Activated CD4-positive, alpha-beta T cell treated with anti-CD3 and anti-CD28 coated beads for 24 hours (primary cell): ENCODE data around the gene SPRING1.

Experiments used
- DNase-seq, 2 donors: peaks; one replicate each; pipeline ENCODE4 v3.0.0-alpha.2; 2020; ENCODE audit warnings: low read depth in 2 of 2

SPRING1 gene

DNA sequence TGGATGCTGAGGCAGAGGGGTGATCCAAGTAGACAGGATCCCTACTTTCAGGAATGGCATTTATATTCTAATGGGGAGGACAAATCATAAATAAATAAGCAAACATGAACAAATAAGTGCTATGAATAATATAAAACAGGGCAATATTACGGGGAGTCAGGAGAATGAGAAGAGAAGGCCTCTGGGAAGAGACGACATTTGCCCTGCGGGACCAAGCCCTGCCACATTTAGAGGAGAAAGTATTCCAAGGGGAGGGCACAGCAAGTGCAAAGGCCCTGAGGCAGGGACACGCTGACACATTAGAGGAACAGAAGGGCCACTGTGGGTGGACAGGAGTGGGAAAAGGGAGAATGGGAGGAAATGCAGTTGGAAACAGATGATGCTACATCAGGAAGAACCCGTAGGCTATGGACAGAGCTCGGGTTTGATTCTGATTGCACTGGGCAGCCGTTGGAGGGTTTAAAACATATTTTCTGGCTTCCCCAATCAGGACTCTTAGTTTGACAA lies 1.6 kb upstream of the SPRING1 start:
- DNase-seq = no peak

DNA sequence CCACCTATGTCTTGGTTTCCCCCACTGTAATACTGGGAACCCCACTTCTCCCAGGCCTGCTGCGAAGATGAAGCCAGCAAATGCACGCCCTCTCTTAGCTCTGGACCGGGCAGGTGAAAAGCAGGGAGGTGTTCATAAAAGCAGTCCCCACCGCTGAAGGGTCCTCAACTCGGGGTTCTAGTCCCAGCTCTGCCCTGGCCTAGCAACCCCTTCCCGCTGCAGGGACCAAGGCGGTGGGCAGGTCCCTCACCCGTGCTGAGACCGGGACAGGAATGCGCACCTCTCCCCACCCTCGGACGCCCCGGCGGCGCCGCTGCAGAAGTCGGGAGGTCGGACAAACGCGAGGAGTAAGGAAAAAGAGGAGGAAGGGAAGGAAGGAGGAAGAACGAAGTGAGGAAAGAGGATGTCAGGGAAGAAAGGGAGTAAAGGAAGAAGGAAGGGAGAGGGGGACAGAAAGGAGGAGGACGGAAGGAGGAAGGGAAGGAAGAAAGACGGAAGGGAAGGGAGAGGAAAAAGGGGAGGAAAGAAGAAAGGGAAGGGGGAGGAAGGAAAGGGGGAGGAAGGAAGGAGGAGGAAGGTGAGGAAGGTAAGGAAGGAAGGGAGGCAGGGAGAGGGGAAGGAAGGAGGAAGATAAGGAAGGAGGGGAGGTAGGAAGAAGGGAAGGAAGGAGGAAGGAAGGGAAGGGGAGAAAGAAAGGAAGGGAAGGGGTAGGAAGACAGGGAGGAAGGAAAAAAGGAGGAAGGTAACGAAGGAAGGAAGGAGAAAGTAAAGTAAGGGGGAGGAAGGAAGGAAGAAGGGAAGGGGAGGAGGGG lies 701 bp downstream of the SPRING1 start:
- DNase-seq = no peak

DNA sequence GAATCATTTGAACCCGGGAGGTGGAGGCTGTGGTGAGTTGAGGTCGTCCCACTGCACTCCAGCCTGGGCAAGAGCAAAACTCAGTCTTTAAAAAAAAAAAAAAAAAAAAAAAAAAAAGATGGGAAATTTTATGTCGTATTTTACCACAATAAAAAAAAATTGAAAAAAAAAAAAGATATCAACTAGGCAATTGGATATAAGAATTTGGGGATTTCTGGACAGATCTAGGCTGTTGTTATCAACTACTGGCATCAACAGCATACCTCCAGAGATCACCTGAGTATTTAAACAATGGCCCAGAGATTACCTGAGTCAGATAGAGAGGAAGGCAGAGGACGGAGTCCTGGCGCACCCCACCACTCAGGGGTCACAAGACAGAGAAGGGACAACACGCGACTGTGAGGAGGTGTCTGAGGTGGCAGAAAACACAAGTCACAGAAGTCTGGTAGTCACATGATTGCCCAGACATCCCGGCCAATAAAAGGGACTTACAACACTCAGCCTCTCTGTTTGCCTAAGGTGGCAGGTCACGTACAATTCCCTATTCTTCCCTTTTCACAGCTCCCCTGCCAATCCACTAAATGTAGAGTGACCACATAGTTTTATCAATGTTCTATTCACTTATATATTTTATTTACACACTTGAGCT lies 1.8 kb downstream of the SPRING1 start:
- no peak for DNase-seq

DNA sequence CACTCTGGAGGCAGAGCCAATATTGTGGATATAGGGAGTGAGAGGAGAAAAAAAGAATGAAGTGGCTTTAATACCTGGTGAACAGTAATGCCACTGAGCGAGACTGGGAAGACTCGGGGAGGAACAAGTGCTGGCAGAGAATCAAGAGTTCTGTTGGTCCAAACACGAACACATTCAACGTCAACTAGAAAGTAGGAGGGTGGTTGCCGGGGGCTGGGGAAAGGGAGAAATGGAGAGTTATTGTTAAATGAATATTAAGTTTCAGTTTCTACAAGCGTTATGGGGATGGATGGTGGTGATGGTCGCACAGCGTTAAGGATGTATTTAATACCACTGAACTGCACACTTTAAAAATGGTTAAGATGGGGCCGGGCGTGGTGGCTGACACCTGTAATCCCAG lies 2.8 kb downstream of the SPRING1 start:
- no peak for DNase-seq

DNA sequence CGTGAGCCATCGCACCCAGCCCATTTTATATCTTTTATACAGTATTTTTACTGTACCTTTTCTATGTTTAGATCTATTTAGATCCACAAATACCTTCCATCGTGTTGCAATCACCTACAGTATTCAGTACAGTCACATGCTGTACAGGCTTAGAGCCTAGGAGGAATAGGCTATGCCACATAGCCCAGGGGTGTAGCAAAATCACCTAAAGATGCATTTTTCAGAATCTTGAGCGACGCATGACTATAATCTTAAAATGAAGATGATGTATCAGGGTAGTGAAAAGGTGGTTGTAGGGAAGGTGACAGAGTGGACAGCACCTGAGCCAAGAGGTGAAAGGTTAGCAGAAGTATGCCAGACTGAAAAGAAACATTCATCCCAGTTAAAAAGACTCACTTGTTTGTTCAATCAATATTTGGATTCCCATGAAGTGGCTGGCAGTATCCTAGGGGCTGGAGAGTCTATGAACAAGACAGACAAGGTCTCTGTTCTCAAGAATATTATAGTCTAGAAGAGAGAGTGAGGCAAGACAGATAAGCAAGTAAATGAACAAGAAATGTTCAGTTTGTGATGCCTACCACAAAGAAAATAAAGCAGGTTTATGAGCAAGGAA lies 3.6 kb downstream of the SPRING1 start:
- DNase-seq = no peak

DNA sequence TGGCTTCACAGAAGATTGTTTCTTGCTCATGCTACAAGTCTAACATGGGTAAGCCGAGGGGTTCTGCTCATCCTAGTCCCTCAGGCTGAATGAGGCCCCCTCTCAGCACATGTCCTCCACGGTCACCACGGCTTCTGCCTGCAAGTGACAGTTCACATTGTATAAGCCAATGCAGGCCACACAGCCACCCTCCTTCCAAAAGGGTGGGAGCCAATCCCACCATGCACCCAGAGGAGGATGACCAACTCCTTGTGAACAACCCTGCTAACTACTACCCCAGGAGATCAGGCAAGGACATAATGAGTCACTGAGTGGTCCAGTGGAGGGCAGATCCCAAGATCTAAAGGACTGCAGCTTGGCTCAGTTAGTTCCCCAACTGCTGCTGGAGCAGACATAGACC lies 6.1 kb downstream of the SPRING1 start:
- no peak for DNase-seq

DNA sequence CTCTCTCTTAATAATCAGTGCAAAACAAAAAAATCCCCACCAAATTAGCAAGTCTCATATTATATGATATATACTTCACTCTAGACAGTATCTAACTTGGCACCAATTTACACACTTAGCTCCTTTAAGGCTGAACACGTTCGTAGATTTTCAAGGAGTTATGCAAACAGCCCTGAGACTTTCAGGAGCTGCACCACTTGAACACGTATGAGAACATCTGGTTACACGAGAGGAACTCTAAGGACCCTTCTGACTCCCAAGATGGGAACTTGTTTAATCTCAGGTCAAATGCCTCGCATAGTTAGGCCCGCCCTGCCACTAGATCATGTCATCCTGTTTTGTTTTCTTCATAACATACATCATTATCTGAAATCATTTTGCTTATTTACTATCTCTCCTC lies 10.0 kb downstream of the SPRING1 start:
- no peak for DNase-seq

DNA sequence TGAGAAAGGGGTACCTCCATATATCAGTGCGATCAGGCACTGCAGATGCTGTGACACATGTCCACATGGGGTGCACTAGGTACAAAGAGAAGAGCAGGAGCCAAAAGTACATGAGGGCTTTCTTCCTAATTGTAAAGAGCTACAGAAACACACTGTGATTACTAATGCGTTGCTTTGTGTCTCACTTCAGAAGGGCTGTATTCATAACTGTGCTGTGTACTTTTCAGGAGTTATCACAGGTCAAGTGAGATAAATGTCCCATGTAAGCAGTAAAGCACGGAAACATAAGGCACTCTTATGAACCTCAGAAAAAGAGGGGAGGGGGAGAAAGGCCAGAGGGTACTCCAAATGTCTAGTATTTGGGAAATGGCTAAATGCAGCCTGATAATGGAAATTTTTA lies 10.6 kb downstream of the SPRING1 start:
- DNase-seq = no peak

DNA sequence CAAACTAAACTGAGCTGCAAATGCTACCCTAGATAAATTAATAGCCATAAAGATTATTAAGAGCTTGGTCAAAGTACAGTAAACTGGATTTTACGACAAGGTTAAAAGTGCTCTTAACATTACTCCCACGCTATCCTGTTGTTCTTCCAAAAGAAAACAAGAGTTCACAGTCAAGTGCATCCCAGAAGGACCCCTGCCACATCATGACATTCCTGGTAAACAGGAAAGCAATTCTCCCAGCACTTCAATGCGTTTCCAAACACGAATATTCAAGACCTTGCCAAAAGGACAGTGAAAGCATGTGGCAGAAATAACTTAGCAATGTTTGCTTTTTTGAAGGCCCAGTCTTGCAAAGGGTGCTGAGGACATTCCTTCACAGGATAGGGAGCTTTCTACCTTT lies 11.2 kb downstream of the SPRING1 start:
- DNase-seq = no peak

DNA sequence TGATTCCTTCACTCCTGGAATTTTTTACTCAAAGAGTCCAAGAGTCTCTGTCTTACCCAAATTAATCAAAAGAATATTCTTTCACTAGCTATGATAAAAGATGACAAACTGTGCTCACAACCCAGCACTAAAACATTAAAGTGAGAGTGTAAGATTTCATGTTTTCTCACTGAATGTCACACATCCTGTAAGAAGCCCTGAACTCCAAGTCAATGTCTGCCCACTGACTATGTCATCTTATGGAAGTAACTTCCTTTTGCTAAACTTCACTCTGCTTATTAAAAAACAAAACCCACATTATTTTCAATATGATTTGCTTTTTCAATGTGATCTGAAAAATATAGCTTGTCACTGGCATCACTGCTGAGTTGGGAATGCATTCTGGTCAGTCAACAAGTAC lies 15.6 kb downstream of the SPRING1 start:
- DNase-seq = no peak

DNA sequence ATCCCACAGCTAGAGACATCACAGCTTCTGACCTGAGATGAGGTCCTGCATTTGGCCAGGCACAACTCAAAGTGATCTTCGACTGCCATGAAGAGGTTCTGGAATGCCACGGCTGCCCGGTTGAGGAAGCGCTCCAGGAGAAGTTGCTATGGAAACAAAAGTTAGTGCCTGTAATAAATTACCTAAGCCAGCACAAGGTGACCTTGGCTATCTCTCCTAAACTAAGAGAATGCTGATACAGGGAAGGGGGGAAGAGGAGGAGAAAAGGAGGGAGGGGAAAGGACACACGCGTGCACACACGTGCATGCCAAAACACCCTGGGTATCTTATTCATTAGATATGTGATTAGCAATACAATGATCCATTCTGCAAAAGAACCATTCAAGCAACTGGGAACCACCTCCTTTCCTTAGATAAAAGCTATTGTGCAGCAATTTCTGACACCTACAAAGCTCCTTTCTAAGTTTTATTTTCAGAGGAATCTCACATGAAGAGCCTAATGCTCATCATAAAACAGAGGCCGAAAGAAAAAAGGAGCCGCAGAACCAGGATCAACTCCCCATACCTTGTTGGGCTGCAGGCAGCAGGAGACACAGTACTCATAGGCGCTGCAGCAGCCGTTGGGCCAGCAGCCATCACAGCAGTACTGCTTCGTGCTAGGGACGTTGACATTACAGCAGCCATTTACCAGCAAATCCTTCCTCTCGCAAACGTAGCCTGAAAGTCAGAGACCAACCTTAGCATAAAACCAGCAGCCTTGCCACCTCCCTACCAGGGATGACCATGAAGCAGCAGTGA lies 17.9 kb downstream of the SPRING1 start:
- DNase-seq = no peak

DNA sequence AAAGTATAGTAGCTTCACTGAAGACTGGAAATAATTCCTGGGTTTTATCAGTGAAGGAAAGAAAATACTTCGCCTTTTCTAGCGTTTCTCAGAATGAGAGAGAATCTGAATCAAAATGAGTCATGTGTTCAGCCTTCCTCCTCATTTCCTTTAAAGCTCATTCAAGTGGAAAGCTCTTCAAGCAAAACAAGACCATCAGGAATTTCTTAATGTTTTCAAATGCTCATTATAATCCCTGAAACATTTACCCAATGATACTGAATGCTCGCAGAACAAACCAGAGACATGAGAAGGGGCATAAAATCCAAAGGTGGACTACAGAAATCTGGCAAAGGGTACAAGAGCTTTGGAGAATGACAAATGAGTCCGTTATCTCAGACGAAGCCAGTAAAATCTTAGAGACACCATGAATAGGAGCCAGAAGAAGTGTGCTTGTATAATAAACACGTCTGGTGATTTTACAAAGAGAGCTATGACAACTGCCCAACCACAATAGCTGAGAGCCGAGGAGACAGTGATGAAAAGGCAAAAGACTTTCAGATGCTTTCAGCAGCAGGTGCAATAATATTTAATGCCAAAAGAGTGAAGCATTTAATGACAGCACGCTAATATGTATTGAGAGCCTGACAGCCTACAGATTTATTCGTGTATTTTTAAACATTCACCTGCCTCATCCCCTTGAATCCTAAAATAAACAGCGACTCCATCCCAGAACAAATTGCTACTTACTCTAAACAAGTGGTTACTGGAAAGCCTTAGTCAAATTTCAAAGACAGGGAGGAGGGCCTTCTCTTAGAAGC lies 19.0 kb downstream of the SPRING1 start:
- no peak for DNase-seq

DNA sequence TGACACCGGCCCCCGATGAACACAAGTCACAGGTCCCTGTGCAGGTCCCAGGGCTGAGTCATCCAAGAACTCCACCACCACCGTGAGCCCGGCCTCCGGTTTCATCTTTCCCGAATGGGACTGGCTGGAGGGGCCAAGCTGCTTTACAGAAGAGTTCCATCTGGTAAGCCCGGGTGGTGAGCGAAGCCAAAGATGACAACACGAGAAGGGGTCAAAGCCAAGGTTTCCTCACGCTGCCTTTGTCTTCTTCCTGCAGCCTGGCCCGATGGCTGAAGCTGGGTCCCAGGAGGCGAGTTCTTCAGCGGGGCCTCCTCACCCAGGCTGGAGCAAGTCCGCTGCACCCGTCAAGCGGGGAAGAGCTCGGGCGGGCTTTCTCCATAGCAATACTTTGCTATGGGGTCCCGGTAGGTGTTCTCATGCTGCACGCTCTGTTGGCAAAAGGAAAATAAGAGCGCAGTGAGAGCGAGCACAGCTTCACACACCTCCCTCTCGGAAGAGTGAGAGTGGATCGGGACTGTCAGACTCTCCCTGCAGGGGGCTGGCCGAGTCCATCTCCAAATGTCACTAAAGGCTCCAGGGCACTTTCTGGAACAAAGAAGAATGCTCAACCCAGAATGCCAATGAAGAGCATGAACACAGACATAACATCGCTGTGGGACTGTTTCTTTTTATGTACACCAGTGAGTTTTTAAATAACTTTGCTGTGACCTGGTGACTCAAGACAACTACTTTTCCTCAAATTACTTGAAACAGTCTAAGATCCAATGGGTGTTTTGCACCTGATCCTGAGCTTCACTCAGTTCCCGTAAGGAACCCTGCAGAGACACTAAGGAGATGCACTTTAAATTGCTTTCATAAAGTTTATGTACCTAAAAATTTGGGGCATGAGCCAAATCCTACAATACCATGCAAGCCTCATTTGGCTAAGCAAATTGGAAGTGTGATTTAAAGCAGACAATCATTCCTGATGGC lies 20.1 kb downstream of the SPRING1 start:
- no peak for DNase-seq

DNA sequence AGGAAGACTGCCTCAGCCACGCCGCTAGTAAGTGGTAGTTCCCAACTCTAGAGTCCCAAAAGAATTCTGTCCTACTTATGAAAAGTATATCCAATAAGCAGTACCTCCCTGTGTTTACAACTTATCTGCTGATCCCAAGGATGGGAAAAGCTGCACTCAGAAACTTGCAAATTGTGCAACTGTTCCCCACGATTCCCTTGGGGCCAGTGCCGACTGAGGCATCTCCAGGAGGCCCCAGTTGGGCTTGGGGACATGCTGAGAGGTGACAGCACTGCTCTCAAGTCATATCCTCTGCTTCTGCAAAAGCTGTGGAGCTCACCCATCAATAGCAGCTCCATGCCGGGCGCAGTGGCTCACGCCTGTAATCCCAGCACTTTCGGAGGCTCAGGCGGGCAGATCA lies 23.7 kb downstream of the SPRING1 start:
- DNase-seq = no peak

DNA sequence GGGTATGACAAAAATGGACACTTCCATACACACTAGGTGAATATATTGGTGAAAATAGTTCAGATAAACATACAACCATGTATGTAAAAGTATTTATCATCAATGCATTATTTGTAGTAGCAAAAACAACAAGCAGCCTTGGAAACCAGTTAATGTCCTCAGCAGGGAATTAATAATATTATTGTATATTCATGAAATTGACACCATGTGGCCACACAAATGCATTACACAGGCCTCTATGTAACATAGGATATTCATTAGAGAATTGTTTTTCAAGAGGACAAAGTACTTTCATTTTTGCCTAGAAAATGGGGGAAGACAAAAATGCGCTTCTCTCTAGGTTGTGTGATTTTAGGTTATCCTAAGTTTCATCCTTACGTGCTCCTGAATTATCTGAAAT lies 24.3 kb downstream of the SPRING1 start:
- no peak for DNase-seq

DNA sequence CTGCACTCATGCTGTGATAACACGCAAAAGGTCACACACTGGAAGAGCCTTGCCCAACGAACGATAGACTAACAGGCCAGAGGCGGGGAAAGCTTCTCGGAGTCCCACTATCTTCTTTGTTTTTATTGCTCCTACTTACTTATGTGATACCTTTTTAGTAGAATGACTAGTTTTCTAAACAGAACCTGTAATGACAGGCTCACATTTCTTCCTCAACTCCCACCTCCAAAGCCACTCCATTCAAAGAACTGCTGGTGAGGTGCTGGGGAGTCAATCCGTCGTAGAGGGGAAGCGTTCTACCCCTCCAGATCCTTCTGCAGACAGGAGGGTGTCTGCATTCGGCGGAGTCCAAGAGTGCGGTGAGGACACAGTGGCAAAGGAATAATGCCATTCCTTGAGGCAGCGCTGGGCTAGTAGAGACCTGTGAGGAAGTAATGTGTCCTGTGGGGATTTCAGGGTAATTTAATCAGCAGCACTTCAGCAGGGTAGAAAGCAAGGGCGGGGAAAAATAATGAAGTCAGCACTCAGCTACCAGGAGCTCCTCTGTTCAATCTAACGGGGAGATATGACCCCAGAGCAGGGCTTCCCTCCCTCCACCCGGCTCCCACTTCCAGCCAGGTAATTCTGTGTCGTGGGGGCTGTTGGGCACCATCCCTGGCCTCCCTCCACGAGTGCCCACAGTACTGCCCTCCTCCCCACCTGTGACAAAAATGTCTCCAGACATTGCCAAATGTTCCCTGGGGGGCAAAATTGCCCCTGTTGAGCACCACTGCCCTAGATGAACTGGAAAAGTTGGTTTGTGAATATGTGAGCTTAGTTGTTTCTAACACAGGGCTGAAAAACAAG lies 25.2 kb downstream of the SPRING1 start:
- DNase-seq = no peak

DNA sequence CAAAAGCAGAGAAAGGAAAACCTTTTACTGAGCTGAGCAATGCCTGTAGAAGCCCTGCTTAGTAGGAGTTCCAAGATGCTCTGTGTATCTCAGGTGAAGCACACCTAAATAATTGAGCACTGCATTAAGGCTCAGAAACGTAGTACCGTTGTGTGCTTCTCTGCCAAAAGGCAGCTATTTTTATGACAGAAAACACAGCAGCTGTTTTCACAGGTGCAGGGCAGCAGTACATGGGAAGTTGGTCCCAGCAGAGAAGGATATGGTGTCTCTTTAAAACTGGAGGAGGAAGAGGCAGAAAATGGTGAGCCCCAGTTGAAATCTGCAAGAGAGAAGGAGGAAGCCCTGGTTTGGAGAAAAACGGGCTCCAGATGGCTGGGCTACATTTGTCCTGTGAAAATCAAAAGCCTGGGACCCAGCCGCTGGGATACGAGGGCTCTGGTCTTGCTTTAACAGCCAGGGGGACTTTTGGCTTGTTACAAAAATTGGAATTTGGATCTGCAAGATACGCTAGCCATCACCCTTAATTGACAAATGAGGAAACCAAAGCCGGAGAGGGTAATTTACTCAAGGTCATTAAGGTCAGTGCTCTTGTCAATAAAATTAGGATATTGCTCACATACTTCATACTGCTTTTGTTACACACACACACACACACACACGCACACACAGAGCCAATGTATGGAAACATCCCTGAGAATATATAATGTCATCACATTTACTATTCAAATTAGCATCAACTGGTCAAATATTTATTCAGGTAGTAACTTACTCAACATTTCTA lies 27.3 kb downstream of the SPRING1 start:
- DNase-seq = no peak

DNA sequence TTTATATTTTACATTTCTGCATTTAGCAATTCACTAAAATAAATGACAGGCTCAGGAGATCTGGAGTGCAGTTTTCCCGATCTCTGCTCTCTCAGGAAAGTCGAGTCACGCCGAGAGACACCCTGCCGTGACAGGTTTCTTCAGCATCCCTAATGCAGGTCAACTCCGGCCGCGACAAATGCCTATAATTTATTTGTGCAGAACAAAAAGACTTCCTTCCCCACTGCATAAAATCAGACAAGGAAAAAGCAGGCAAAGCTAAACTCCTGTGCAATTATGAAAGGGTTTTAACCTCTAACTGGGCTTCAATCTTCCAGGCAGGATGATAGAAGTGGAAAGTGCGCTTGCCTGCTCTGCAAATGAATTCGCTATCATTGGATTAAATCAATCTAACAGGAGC lies 28.1 kb downstream of the SPRING1 start:
- DNase-seq = no peak
